WTC11 (cell line): ENCODE results near the gene HOXC11. TPM values are rescaled to one million over a fixed set of nuclear protein-coding genes. Genes with fewer than 3 reads are reported as not detected.

Experiments used
- ATAC-seq: fragments of 200-7000 bp; cut with Tn5 transposase; 2 replicates; pipeline ENCODE4 v1.10.0; 2021; ENCODE audit warnings: mild to moderate bottlenecking, moderate library complexity
- CTCF ChIA-PET: fragments of 300-600 bp; sonication (Branson Sonifier 250); formaldehyde crosslinking; loops from one replicate; lab custom pipeline; 2021; ENCODE audit warnings: antibody characterized with exemption; lab: Charles Lee
- POLR2A ChIA-PET: fragments of 350-600 bp; sonication (Branson Sonifier 250); formaldehyde crosslinking; loops from one replicate; lab custom pipeline; 2021; ENCODE audit warnings: antibody characterized with exemption; lab: Charles Lee
- DNase-seq: peaks from one replicate; pipeline ENCODE4 v3.0.0; 2021; ENCODE audit warnings: low spot score
- H3K27ac Mint-ChIP-seq: 2 replicates; pipeline ENCODE4 v1.8.0; 2021; ENCODE audit warnings: mixed read lengths
- H3K27me3 Mint-ChIP-seq: 2 replicates; pipeline ENCODE4 v1.8.0; 2021; ENCODE audit warnings: low read depth, mild to moderate bottlenecking, moderate library complexity, mixed read lengths
- H3K36me3 Mint-ChIP-seq: 2 replicates; pipeline ENCODE4 v1.8.0; 2021; ENCODE audit warnings: mixed read lengths
- H3K4me1 Mint-ChIP-seq: 2 replicates; pipeline ENCODE4 v1.8.0; 2022; ENCODE audit warnings: mixed read lengths
- H3K4me3 Mint-ChIP-seq: 2 replicates; pipeline ENCODE4 v1.8.0; 2021; ENCODE audit warnings: mild to moderate bottlenecking, moderate library complexity, mixed read lengths
- H3K9me3 Mint-ChIP-seq: 2 replicates; pipeline ENCODE4 v1.8.0; 2021; ENCODE audit warnings: mixed read lengths
- AR ChIP-seq: fragments of 250-450 bp; sonication (Bioruptor Pico); IDR thresholded peaks from 2 replicates; pipeline ENCODE4 v1.9.0; 2021; ENCODE audit warnings: mild to moderate bottlenecking
- CREB1 ChIP-seq: sonication (generic); formaldehyde crosslinking; IDR thresholded peaks from 2 replicates; pipeline ENCODE4 v1.8.0; 2023; ENCODE audit warnings: mild to moderate bottlenecking, missing genetic modification reagents
- FOXK1 ChIP-seq: sonication (generic); formaldehyde crosslinking; IDR thresholded peaks from 2 replicates; pipeline ENCODE4 v1.8.0; 2022; ENCODE audit warnings: mild to moderate bottlenecking, moderate library complexity, missing genetic modification reagents
- MLX ChIP-seq: sonication (generic); formaldehyde crosslinking; IDR thresholded peaks from 2 replicates; pipeline ENCODE4 v1.8.1; 2023; ENCODE audit warnings: mild to moderate bottlenecking, missing genetic modification reagents, moderate library complexity
- NFYB ChIP-seq: sonication (generic); formaldehyde crosslinking; conservative IDR thresholded peaks from 2 replicates; pipeline ENCODE4 v1.8.0; 2022; ENCODE audit warnings: low read depth, missing genetic modification reagents
- NR2C2 ChIP-seq: sonication (generic); formaldehyde crosslinking; IDR thresholded peaks from 2 replicates; pipeline ENCODE4 v1.8.0; 2022; ENCODE audit warnings: mild to moderate bottlenecking, missing genetic modification reagents
- OVOL2 ChIP-seq: fragments of 250-450 bp; sonication (Bioruptor Pico); IDR thresholded peaks from 2 replicates; pipeline ENCODE4 v1.9.0; 2021; ENCODE audit warnings: mild to moderate bottlenecking, borderline replicate concordance
- SP1 ChIP-seq: sonication (generic); formaldehyde crosslinking; conservative IDR thresholded peaks from 2 replicates; pipeline ENCODE4 v1.8.1; 2022; ENCODE audit warnings: missing genetic modification reagents
- TP53 ChIP-seq: sonication (generic); formaldehyde crosslinking; IDR thresholded peaks from 2 replicates; pipeline ENCODE4 v1.8.1; 2023; ENCODE audit warnings: mild to moderate bottlenecking, missing genetic modification reagents
- ZNF281 ChIP-seq: sonication (generic); formaldehyde crosslinking; IDR thresholded peaks from 2 replicates; pipeline ENCODE4 v1.8.0; 2023; ENCODE audit warnings: mild to moderate bottlenecking, missing genetic modification reagents
- total RNA-seq: library from RNA; stranded (reverse); gene quantifications from 3 replicates; pipeline ENCODE4 v1.2.3, GENCODE V29; 2021
- TF ChIP-seq, protein P1 (sequence below): sonication (generic); formaldehyde crosslinking; IDR thresholded peaks from 2 replicates; pipeline ENCODE4 v1.8.1; 2022; ENCODE audit warnings: low read depth, missing genetic modification reagents, borderline replicate concordance
- TF ChIP-seq, protein P2 (sequence below): sonication (generic); formaldehyde crosslinking; IDR thresholded peaks from 2 replicates; pipeline ENCODE4 v1.8.1; 2023; ENCODE audit warnings: mild to moderate bottlenecking, missing genetic modification reagents, borderline replicate concordance

HOXC11 gene
- total RNA-seq, 1 experiment from 2014 or later = not detected

DNA sequence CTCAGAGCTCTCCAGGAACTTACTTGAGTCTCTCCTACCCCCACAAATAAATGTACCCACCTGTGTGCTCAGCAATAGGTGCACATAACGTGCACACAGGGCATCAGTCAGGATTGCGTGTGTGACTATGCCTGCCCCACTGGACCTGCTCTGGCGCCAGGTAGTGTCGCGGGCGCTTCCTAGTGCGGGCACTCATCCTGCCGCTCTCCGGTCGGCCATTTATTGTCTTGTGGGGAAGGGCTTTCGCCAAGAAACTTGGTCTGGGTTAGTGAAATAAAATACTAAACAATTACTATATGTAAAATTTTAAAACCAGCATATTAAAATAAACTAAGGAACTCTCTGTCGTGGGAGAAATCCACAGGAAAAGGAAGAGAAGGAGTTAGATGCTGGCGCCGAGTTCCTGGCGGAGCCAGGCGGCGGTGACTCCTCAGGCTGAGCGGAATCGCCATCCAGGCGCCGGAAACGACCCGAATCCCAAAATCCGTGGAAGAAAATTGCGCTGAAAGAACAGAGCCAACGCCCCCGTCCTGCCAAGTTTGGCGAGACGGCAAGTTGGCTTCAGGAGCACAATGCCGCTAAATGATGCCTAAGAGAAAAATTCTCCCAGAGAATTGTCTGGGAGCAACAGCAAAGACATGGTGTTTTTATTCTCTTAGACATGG, 42.2 kb upstream of the HOXC11 start:
- POLR2A ChIA-PET = no interaction called here

More for the DNA sequence above, 42.2 kb upstream of the HOXC11 start:
- Mint-ChIP-seq H3K4me1 (peaks cover 16% of the 10 kb centered on the region), H3K27ac (no peak overlapping the region), H3K9me3 (no peaks in the 10 kb centered on the region), H3K4me3 (no peak overlapping the region), H3K27me3 (peaks cover 100% of the 10 kb centered on the region), H3K36me3 (no peaks in the 10 kb centered on the region)
- TF ChIP-seq NFYB (CRISPR knock-in tag) (no peak), ZNF281 (CRISPR knock-in tag) (no peak), SP1 (no peak), OVOL2 (CRISPR knock-in tag) (no peak), MLX (no peak), TP53 (CRISPR knock-in tag) (no peak), CREB1 (CRISPR knock-in tag) (no peak), NR2C2 (CRISPR knock-in tag) (no peak), FOXK1 (CRISPR knock-in tag) (no peak), AR (CRISPR knock-in tag) (no peak)
- TF ChIP-seq, protein P1, sequence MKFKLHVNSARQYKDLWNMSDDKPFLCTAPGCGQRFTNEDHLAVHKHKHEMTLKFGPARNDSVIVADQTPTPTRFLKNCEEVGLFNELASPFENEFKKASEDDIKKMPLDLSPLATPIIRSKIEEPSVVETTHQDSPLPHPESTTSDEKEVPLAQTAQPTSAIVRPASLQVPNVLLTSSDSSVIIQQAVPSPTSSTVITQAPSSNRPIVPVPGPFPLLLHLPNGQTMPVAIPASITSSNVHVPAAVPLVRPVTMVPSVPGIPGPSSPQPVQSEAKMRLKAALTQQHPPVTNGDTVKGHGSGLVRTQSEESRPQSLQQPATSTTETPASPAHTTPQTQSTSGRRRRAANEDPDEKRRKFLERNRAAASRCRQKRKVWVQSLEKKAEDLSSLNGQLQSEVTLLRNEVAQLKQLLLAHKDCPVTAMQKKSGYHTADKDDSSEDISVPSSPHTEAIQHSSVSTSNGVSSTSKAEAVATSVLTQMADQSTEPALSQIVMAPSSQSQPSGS (CRISPR knock-in tag) = no peak
- TF ChIP-seq, protein P2, sequence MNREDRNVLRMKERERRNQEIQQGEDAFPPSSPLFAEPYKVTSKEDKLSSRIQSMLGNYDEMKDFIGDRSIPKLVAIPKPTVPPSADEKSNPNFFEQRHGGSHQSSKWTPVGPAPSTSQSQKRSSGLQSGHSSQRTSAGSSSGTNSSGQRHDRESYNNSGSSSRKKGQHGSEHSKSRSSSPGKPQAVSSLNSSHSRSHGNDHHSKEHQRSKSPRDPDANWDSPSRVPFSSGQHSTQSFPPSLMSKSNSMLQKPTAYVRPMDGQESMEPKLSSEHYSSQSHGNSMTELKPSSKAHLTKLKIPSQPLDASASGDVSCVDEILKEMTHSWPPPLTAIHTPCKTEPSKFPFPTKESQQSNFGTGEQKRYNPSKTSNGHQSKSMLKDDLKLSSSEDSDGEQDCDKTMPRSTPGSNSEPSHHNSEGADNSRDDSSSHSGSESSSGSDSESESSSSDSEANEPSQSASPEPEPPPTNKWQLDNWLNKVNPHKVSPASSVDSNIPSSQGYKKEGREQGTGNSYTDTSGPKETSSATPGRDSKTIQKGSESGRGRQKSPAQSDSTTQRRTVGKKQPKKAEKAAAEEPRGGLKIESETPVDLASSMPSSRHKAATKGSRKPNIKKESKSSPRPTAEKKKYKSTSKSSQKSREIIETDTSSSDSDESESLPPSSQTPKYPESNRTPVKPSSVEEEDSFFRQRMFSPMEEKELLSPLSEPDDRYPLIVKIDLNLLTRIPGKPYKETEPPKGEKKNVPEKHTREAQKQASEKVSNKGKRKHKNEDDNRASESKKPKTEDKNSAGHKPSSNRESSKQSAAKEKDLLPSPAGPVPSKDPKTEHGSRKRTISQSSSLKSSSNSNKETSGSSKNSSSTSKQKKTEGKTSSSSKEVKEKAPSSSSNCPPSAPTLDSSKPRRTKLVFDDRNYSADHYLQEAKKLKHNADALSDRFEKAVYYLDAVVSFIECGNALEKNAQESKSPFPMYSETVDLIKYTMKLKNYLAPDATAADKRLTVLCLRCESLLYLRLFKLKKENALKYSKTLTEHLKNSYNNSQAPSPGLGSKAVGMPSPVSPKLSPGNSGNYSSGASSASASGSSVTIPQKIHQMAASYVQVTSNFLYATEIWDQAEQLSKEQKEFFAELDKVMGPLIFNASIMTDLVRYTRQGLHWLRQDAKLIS (CRISPR knock-in tag) = no peak
- no peak; the same call in 1 of the 2 replicates for ATAC-seq
- DNase-seq = peak; percentile 38
- CTCF ChIA-PET = no interaction called here
